ENCODE data around the gene DMD. TPM values are rescaled to one million over a fixed set of nuclear protein-coding genes. Genes with fewer than 3 reads are reported as not detected.

The DMD gene
- total RNA-seq, 1 experiment from 2014 or later: 19.3 TPM

- CTCF ChIA-PET: no interaction called here
- intact Hi-C loops (cut with micrococcal nuclease): no loop called here
- no peaks in the 10 kb centered on the region for H3K4me1 Mint-ChIP-seq (ENCODE audit: insufficient read depth, unreplicated experiment)
- TF ChIP-seq, protein P1, sequence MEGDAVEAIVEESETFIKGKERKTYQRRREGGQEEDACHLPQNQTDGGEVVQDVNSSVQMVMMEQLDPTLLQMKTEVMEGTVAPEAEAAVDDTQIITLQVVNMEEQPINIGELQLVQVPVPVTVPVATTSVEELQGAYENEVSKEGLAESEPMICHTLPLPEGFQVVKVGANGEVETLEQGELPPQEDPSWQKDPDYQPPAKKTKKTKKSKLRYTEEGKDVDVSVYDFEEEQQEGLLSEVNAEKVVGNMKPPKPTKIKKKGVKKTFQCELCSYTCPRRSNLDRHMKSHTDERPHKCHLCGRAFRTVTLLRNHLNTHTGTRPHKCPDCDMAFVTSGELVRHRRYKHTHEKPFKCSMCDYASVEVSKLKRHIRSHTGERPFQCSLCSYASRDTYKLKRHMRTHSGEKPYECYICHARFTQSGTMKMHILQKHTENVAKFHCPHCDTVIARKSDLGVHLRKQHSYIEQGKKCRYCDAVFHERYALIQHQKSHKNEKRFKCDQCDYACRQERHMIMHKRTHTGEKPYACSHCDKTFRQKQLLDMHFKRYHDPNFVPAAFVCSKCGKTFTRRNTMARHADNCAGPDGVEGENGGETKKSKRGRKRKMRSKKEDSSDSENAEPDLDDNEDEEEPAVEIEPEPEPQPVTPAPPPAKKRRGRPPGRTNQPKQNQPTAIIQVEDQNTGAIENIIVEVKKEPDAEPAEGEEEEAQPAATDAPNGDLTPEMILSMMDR (IDR thresholded peaks at IDR 0.05; ENCODE audit: unreplicated experiment): no peak
- no peak for DNase-seq (ENCODE audit: unreplicated experiment)
- no TSS peak for BruUV-seq (replicated peaks)
- H3K9me3 Mint-ChIP-seq (ENCODE audit: unreplicated experiment): no peaks in the 10 kb centered on the region
- no peak overlapping the region for H3K4me3 Mint-ChIP-seq (ENCODE audit: unreplicated experiment)
- H3K27ac Mint-ChIP-seq (ENCODE audit: low read depth, unreplicated experiment): no peak overlapping the region
- POLR2A ChIA-PET: interaction anchor here (0.6 kb wide), 1 partner anchor 19 kb away, joined by 3 read pairs; no protein-coding TSS in a partner anchor
- H3K36me3 Mint-ChIP-seq (ENCODE audit: insufficient read depth, unreplicated experiment): no peaks in the 10 kb centered on the region
- H3K27me3 Mint-ChIP-seq (ENCODE audit: insufficient read depth, unreplicated experiment): peaks cover 33% of the 10 kb centered on the region
Observed at GRCh38 chrX:33195698-33196097, 15.7 kb downstream of the DMD start.

DNA sequence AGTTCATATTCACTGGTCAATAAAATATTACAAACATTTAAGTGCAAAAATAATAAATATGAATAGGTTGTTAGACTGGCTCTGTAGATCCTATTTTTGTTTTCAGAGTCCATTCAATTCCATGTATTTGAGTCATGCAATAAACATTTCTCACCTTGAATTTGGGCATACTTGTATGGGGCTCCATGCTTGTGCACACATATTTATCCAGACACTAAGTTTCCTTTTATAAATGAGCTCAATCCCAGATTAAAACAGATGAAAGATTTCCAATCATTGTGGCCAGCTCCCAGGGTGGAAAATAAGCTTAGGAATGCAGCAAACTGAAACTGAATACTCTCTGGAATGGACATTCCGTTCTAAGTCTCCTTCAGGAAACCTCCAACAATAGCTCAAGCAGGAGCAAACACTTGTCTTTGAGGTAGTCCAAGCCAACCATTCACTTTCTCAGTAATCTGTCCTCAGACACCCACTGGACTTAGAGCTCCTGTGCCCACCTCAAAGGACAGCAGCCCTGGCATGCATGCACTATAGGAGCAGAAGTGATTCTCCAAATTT lies 16.4 kb downstream of the DMD start:
- no peak overlapping the region for H3K27ac Mint-ChIP-seq (ENCODE audit: low read depth, unreplicated experiment)
- peaks cover 32% of the 10 kb centered on the region for H3K27me3 Mint-ChIP-seq (ENCODE audit: insufficient read depth, unreplicated experiment)
- H3K9me3 Mint-ChIP-seq (ENCODE audit: unreplicated experiment): no peaks in the 10 kb centered on the region
- no peaks in the 10 kb centered on the region for H3K36me3 Mint-ChIP-seq (ENCODE audit: insufficient read depth, unreplicated experiment)
- ChIA-PET POLR2A (interaction anchor here (0.7 kb wide), 1 partner anchor 1891 kb away, joined by 3 read pairs; no protein-coding TSS in a partner anchor), CTCF (interaction anchor here (1.2 kb wide), 1 partner anchor 9 kb away, joined by 4 read pairs; no protein-coding TSS in a partner anchor)
- DNase-seq (ENCODE audit: unreplicated experiment): no peak
- H3K4me1 Mint-ChIP-seq (ENCODE audit: insufficient read depth, unreplicated experiment): no peaks in the 10 kb centered on the region
- BruUV-seq (replicated peaks): no TSS peak
- TF ChIP-seq, protein P1 (IDR thresholded peaks at IDR 0.05; ENCODE audit: unreplicated experiment): no peak
- no peak overlapping the region for H3K4me3 Mint-ChIP-seq (ENCODE audit: unreplicated experiment)
- intact Hi-C loops (cut with micrococcal nuclease): no loop called here

DNA sequence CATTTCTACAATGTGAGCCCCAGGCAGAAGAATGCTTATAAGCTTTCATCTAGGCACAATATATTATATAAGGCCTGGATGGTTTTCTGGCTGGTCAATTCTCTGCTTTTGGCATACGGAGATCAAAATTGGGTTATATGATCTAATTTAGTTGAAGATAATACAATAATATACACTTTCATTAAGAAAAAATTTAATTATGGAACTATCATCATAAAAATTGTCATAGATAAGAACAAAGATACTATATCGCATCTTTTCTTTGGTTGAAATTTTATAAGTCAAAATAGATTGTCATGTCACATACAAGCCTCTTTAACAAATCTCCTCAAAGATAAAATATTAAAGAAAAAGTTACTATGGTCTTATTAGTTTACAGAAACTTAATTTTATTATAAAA lies 17.1 kb downstream of the DMD start:
- Mint-ChIP-seq H3K4me1 (ENCODE audit: insufficient read depth, unreplicated experiment) (no peaks in the 10 kb centered on the region), H3K27me3 (ENCODE audit: insufficient read depth, unreplicated experiment) (peaks cover 30% of the 10 kb centered on the region), H3K9me3 (ENCODE audit: unreplicated experiment) (no peaks in the 10 kb centered on the region), H3K4me3 (ENCODE audit: unreplicated experiment) (no peak overlapping the region), H3K36me3 (ENCODE audit: insufficient read depth, unreplicated experiment) (no peaks in the 10 kb centered on the region), H3K27ac (ENCODE audit: low read depth, unreplicated experiment) (no peak overlapping the region)
- intact Hi-C loops (cut with micrococcal nuclease): no loop called here
- TF ChIP-seq, protein P1 (IDR thresholded peaks at IDR 0.05; ENCODE audit: unreplicated experiment): no peak
- ChIA-PET POLR2A (no interaction called here), CTCF (interaction anchor here (1.2 kb wide), 1 partner anchor 10 kb away, joined by 4 read pairs; no protein-coding TSS in a partner anchor)
- no TSS peak for BruUV-seq (replicated peaks)
- no peak for DNase-seq (ENCODE audit: unreplicated experiment)

DNA sequence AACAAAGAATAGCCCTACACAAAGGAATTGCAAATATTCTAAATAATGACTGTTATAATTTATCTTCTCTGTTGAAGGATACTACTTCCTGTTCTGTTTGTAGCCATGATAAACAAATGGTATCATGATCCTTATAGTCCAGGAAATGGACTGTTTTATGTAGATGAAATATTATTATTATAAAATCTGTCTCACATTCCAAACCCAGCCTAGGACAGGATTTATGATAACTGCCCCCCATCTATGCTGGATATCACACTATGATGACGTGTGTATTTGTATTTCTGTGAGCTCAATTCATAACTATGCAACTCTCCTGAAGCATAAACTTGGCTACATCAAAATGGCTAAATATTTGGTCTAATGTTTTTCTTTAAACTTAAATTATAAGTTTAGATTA lies 21.3 kb downstream of the DMD start:
- TF ChIP-seq, protein P1 (IDR thresholded peaks at IDR 0.05; ENCODE audit: unreplicated experiment): no peak
- BruUV-seq (replicated peaks): no TSS peak
- H3K27ac Mint-ChIP-seq (ENCODE audit: low read depth, unreplicated experiment): no peak overlapping the region
- no peaks in the 10 kb centered on the region for H3K4me1 Mint-ChIP-seq (ENCODE audit: insufficient read depth, unreplicated experiment)
- no peaks in the 10 kb centered on the region for H3K36me3 Mint-ChIP-seq (ENCODE audit: insufficient read depth, unreplicated experiment)
- no peaks in the 10 kb centered on the region for H3K9me3 Mint-ChIP-seq (ENCODE audit: unreplicated experiment)
- H3K4me3 Mint-ChIP-seq (ENCODE audit: unreplicated experiment): no peak overlapping the region
- no peak for DNase-seq (ENCODE audit: unreplicated experiment)
- ChIA-PET POLR2A (no interaction called here), CTCF (interaction anchor here (0.6 kb wide), 1 partner anchor 426 kb away, joined by 3 read pairs; no protein-coding TSS in a partner anchor)
- intact Hi-C loops (cut with micrococcal nuclease): no loop called here
- H3K27me3 Mint-ChIP-seq (ENCODE audit: insufficient read depth, unreplicated experiment): peaks cover 58% of the 10 kb centered on the region

Measured in MCF 10A (cell line).